ENCODE results near the gene RAB38. TPM values are rescaled to one million over a fixed set of nuclear protein-coding genes. Genes with fewer than 3 reads are reported as not detected.

RAB38 gene
- polyA plus RNA-seq, 1 donor from 2014 or later: not detected

Small RNAs within 50 kb of the gene (small RNA-seq; reads per million reads assigned to genes)
- gene MIR3166: 0 reads per million in 3 experiments
- 0 to 1.2 (median 0) reads per million in 3 experiments for gene RF00019

Other genes starting within 250 kb of the RAB38 start
- gene CTSC, start 162.3 kb upstream of the RAB38 start, polyA plus RNA-seq: 5.2 and 6.8 TPM in 2 replicates

All from neural cell (in vitro differentiated cells).